Neural progenitor cell (in vitro differentiated cells): ENCODE measurements around the gene F13A1. TPM values are rescaled to one million over a fixed set of nuclear protein-coding genes. Genes with fewer than 3 reads are reported as not detected.

ENCODE experiments used
- DNase-seq: peaks from one replicate; pipeline ENCODE4 v3.0.0-alpha.2; 2016; ENCODE audit warnings: low spot score
- H2AFZ ChIP-seq: fragments of 200-600 bp; sonication (generic); replicated peaks from 2 replicates; pipeline ENCODE4 v1.6.1; 2016; ENCODE audit warnings: antibody characterized with exemption
- H3F3A ChIP-seq: fragments of 200-600 bp; sonication (generic); 2 replicates; pipeline ENCODE4 v1.6.1; 2016; ENCODE audit warnings: antibody characterized with exemption, low read depth
- H3K27ac ChIP-seq: fragments of 200-600 bp; sonication (generic); 2 replicates; pipeline ENCODE4 v1.5.1; 2016; ENCODE audit warnings: mild to moderate bottlenecking
- H3K27me3 ChIP-seq: fragments of 200-600 bp; sonication (generic); 2 replicates; pipeline ENCODE4 v1.6.1; 2016; ENCODE audit warnings: mild to moderate bottlenecking, moderate library complexity
- H3K36me3 ChIP-seq: fragments of 200-600 bp; sonication (generic); 2 replicates; pipeline ENCODE4 v1.5.1; 2016
- H3K4me1 ChIP-seq: fragments of 200-600 bp; sonication (generic); 2 replicates; pipeline ENCODE4 v1.6.1; 2016; ENCODE audit warnings: mixed run types
- H3K4me2 ChIP-seq: fragments of 200-600 bp; sonication (generic); 2 replicates; pipeline ENCODE4 v1.6.1; 2016
- H3K4me3 ChIP-seq: fragments of 200-600 bp; sonication (generic); 2 replicates; pipeline ENCODE4 v1.5.1; 2016
- H3K79me2 ChIP-seq: fragments of 200-600 bp; sonication (generic); 2 replicates; pipeline ENCODE4 v1.6.1; 2016; ENCODE audit warnings: low read depth
- H3K9ac ChIP-seq: fragments of 200-600 bp; sonication (generic); 2 replicates; pipeline ENCODE4 v1.6.1; 2016
- H3K9me3 ChIP-seq: fragments of 200-600 bp; sonication (generic); 2 replicates; pipeline ENCODE4 v1.5.1; 2016; ENCODE audit warnings: low read depth
- H4K20me1 ChIP-seq: fragments of 200-600 bp; sonication (generic); 2 replicates; pipeline ENCODE4 v1.6.1; 2016; ENCODE audit warnings: low read depth
- H3K27ac Mint-ChIP-seq: 3 replicates; pipeline ENCODE4 v1.8.0; 2021; ENCODE audit warnings: mixed read lengths
- H3K27me3 Mint-ChIP-seq: 2 replicates; pipeline ENCODE4 v1.8.0; 2022; ENCODE audit warnings: low read depth, mild to moderate bottlenecking, inconsistent platforms, moderate library complexity, mixed read lengths; ENCODE audit not compliant: insufficient read depth
- H3K36me3 Mint-ChIP-seq: 3 replicates; pipeline ENCODE4 v1.8.0; 2021; ENCODE audit warnings: mixed read lengths
- H3K4me1 Mint-ChIP-seq: 3 replicates; pipeline ENCODE4 v1.8.0; 2021; ENCODE audit warnings: mixed read lengths
- H3K4me3 Mint-ChIP-seq: 3 replicates; pipeline ENCODE4 v1.8.0; 2021; ENCODE audit warnings: mild to moderate bottlenecking, moderate library complexity, mixed read lengths
- H3K9me3 Mint-ChIP-seq: 3 replicates; pipeline ENCODE4 v1.8.0; 2020; ENCODE audit warnings: mixed read lengths
- CTCF ChIP-seq: fragments of 200-600 bp; sonication (generic); IDR thresholded peaks from 2 replicates; pipeline ENCODE4 v1.5.1; 2017; ENCODE audit warnings: antibody characterized with exemption, mild to moderate bottlenecking
- EZH2 ChIP-seq: fragments of 200-600 bp; sonication (generic); IDR thresholded peaks from 2 replicates; pipeline ENCODE4 v1.6.1; 2017; ENCODE audit warnings: antibody characterized with exemption, mild to moderate bottlenecking, moderate library complexity
- EZH2phosphoT487 ChIP-seq: fragments of 200-600 bp; sonication (generic); IDR thresholded peaks from 2 replicates; pipeline ENCODE4 v1.6.1; 2017; ENCODE audit warnings: antibody characterized with exemption
- total RNA-seq: library from RNA; depleted of rRNA; stranded (reverse); fragments of >200 nt; gene quantifications from 2 replicates; pipeline ENCODE4 v1.2.3, GENCODE V29; 2015; ENCODE audit warnings: low replicate concordance

The F13A1 gene
- total RNA-seq, 1 donor from 2014 or later, result 3.6 TPM

- TF ChIP-seq EZH2phosphoT487, result no peak
- TF ChIP-seq CTCF, result peak; percentile 77
- peak; percentile 86 for DNase-seq
Observed at GRCh38 chr6:6131492-6132109, 188.9 kb downstream of the F13A1 start.

GRCh38 chr6:6125495-6125894, 195.0 kb downstream of the F13A1 start:
- Mint-ChIP-seq H3K27me3 (peaks cover 2% of the 10 kb centered on the region), H3K36me3 (no peaks in the 10 kb centered on the region), H3K9me3 (peaks cover 2% of the 10 kb centered on the region), H3K4me3 (no peak overlapping the region), H3K4me1 (no peaks in the 10 kb centered on the region), H3K27ac (no peak overlapping the region)
- no peak for DNase-seq
- Histone ChIP-seq H3F3A (no peaks in the 10 kb centered on the region), H4K20me1 (no peaks in the 10 kb centered on the region), H3K27me3 (peaks cover 8% of the 10 kb centered on the region), H2AFZ (no peak overlapping the region), H3K4me2 (no peak overlapping the region), H3K4me1 (no peaks in the 10 kb centered on the region), H3K36me3 (no peaks in the 10 kb centered on the region), H3K9me3 (no peaks in the 10 kb centered on the region), H3K4me3 (no peak overlapping the region), H3K79me2 (no peaks in the 10 kb centered on the region), H3K27ac (no peak overlapping the region), H3K9ac (no peak overlapping the region)
- TF ChIP-seq EZH2phosphoT487 (no peak), EZH2 (no peak), CTCF (no peak)

More at GRCh38 chr6:6131492-6132109, 188.9 kb downstream of the F13A1 start:
- Histone ChIP-seq H3K9ac (no peak overlapping the region), H3K79me2 (no peaks in the 10 kb centered on the region), H3K9me3 (no peaks in the 10 kb centered on the region), H2AFZ (peak overlapping the region; percentile 15), H3K36me3 (no peaks in the 10 kb centered on the region), H4K20me1 (no peaks in the 10 kb centered on the region), H3K4me3 (no peak overlapping the region), H3K4me2 (no peak overlapping the region), H3K27ac (no peak overlapping the region), H3K4me1 (no peaks in the 10 kb centered on the region), H3K27me3 (peaks cover 8% of the 10 kb centered on the region), H3F3A (no peaks in the 10 kb centered on the region)
- Mint-ChIP-seq H3K36me3 (no peaks in the 10 kb centered on the region), H3K4me1 (no peaks in the 10 kb centered on the region), H3K9me3 (no peaks in the 10 kb centered on the region), H3K27me3 (peaks cover 2% of the 10 kb centered on the region), H3K4me3 (no peak overlapping the region), H3K27ac (no peak overlapping the region)

GRCh38 chr6:6123803-6124202, 196.7 kb downstream of the F13A1 start:
- no peak overlapping the region for H3K27ac Mint-ChIP-seq
- H3F3A ChIP-seq, result no peaks in the 10 kb centered on the region
- no peaks in the 10 kb centered on the region for H3K36me3 Mint-ChIP-seq
- no peak overlapping the region for H3K4me3 Mint-ChIP-seq
- H3K27me3 ChIP-seq, result peaks cover 8% of the 10 kb centered on the region
- H3K4me1 ChIP-seq, result no peaks in the 10 kb centered on the region
- H4K20me1 ChIP-seq, result no peaks in the 10 kb centered on the region
- TF ChIP-seq EZH2phosphoT487 (no peak), CTCF (no peak), EZH2 (no peak)
- no peak overlapping the region for H3K4me3 ChIP-seq
- peaks cover 2% of the 10 kb centered on the region for H3K9me3 Mint-ChIP-seq
- H3K36me3 ChIP-seq, result no peaks in the 10 kb centered on the region
- peaks cover 2% of the 10 kb centered on the region for H3K27me3 Mint-ChIP-seq
- H3K9me3 ChIP-seq, result no peaks in the 10 kb centered on the region
- H3K4me1 Mint-ChIP-seq, result no peaks in the 10 kb centered on the region
- H3K9ac ChIP-seq, result no peak overlapping the region
- H3K4me2 ChIP-seq, result no peak overlapping the region
- H3K79me2 ChIP-seq, result no peaks in the 10 kb centered on the region
- no peak for DNase-seq
- H2AFZ ChIP-seq, result no peak overlapping the region
- H3K27ac ChIP-seq, result no peak overlapping the region
